ENCODE data around the gene SAMD10.

SAMD10 gene

GRCh38 chr20:63968136-63968927 lies 11.1 kb downstream of the SAMD10 start:
- DNase-seq = no peak
- H3K4me2 ChIP-seq (ENCODE audit: low read depth, low read length) = peak overlapping the region; percentile 58
- H3K9ac ChIP-seq (ENCODE audit: low read length) = peak overlapping the region; percentile 52; the same call in 1 of the 2 replicates
- H3F3A ChIP-seq (ENCODE audit: insufficient read depth, low read length) = no peaks in the 10 kb centered on the region
- no peaks in the 10 kb centered on the region for H3K36me3 ChIP-seq (replicated peaks; ENCODE audit: insufficient read depth, low read length)
- H3K4me1 ChIP-seq (ENCODE audit: low read length) = peaks cover 6% of the 10 kb centered on the region; the same call in 1 of the 2 replicates
- no peak overlapping the region for H3K27ac ChIP-seq (ENCODE audit: low read length)
- no peaks in the 10 kb centered on the region for H4K20me1 ChIP-seq (ENCODE audit: insufficient read depth, low read length)
- TF ChIP-seq EZH2 (optimal IDR thresholded peaks at IDR 0.05; ENCODE audit: low read depth, low read length) (no peak), CTCF (IDR thresholded peaks at IDR 0.05; ENCODE audit: low read length) (no peak), EZH2phosphoT487 (IDR thresholded peaks at IDR 0.05; ENCODE audit: low read length) (no peak)
- H3K9me2 ChIP-seq (replicated peaks; ENCODE audit: insufficient read depth, low read length) = no peaks in the 10 kb centered on the region
- H3K27me3 ChIP-seq (replicated peaks; ENCODE audit: insufficient read depth, low read length) = peaks cover 5% of the 10 kb centered on the region; the same call in 1 of the 2 replicates
- H3K9me3 ChIP-seq (replicated peaks; ENCODE audit: insufficient read depth, low read length) = no peaks in the 10 kb centered on the region
- H3K4me3 ChIP-seq (ENCODE audit: low read length) = peak overlapping the region; percentile 53
- peaks cover 8% of the 10 kb centered on the region for H3K79me2 ChIP-seq (ENCODE audit: low read length)
- H2AFZ ChIP-seq (ENCODE audit: low read length) = no peak overlapping the region

GRCh38 chr20:63967330-63968135 lies 11.9 kb downstream of the SAMD10 start:
- Histone ChIP-seq H3K4me3 (ENCODE audit: low read length) (no peak overlapping the region), H3K27me3 (replicated peaks; ENCODE audit: insufficient read depth, low read length) (peaks cover 5% of the 10 kb centered on the region; the same call in 1 of the 2 replicates), H3K4me1 (ENCODE audit: low read length) (peaks cover 6% of the 10 kb centered on the region; the same call in 1 of the 2 replicates), H3K9me2 (replicated peaks; ENCODE audit: insufficient read depth, low read length) (no peaks in the 10 kb centered on the region), H3K4me2 (ENCODE audit: low read depth, low read length) (no peak overlapping the region), H3K79me2 (ENCODE audit: low read length) (peaks cover 8% of the 10 kb centered on the region), H3F3A (ENCODE audit: insufficient read depth, low read length) (no peaks in the 10 kb centered on the region), H3K9ac (ENCODE audit: low read length) (no peak overlapping the region), H3K36me3 (replicated peaks; ENCODE audit: insufficient read depth, low read length) (no peaks in the 10 kb centered on the region), H3K9me3 (replicated peaks; ENCODE audit: insufficient read depth, low read length) (no peaks in the 10 kb centered on the region), H2AFZ (ENCODE audit: low read length) (no peak overlapping the region), H4K20me1 (ENCODE audit: insufficient read depth, low read length) (no peaks in the 10 kb centered on the region), H3K27ac (ENCODE audit: low read length) (no peak overlapping the region)
- no peak for TF ChIP-seq CTCF (IDR thresholded peaks at IDR 0.05; ENCODE audit: low read length)
- TF ChIP-seq EZH2 (optimal IDR thresholded peaks at IDR 0.05; ENCODE audit: low read depth, low read length) = no peak
- no peak for TF ChIP-seq EZH2phosphoT487 (IDR thresholded peaks at IDR 0.05; ENCODE audit: low read length)
- DNase-seq = no peak

GRCh38 chr20:63966944-63967322 lies 12.5 kb downstream of the SAMD10 start:
- H2AFZ ChIP-seq (ENCODE audit: low read length) = no peak overlapping the region
- H3F3A ChIP-seq (ENCODE audit: insufficient read depth, low read length) = no peaks in the 10 kb centered on the region
- H3K4me1 ChIP-seq (ENCODE audit: low read length) = peaks cover 6% of the 10 kb centered on the region; the same call in 1 of the 2 replicates
- no peak overlapping the region for H3K4me2 ChIP-seq (ENCODE audit: low read depth, low read length)
- H3K9me3 ChIP-seq (replicated peaks; ENCODE audit: insufficient read depth, low read length) = no peaks in the 10 kb centered on the region
- no peak for DNase-seq
- H3K27me3 ChIP-seq (replicated peaks; ENCODE audit: insufficient read depth, low read length) = peaks cover 5% of the 10 kb centered on the region; the same call in 1 of the 2 replicates
- H3K9me2 ChIP-seq (replicated peaks; ENCODE audit: insufficient read depth, low read length) = no peaks in the 10 kb centered on the region
- H3K4me3 ChIP-seq (ENCODE audit: low read length) = no peak overlapping the region
- H3K79me2 ChIP-seq (ENCODE audit: low read length) = peaks cover 8% of the 10 kb centered on the region
- H3K36me3 ChIP-seq (replicated peaks; ENCODE audit: insufficient read depth, low read length) = no peaks in the 10 kb centered on the region
- no peak overlapping the region for H3K27ac ChIP-seq (ENCODE audit: low read length)
- TF ChIP-seq EZH2phosphoT487 (IDR thresholded peaks at IDR 0.05; ENCODE audit: low read length) = no peak
- TF ChIP-seq EZH2 (optimal IDR thresholded peaks at IDR 0.05; ENCODE audit: low read depth, low read length) = no peak
- no peak for TF ChIP-seq CTCF (IDR thresholded peaks at IDR 0.05; ENCODE audit: low read length)
- H3K9ac ChIP-seq (ENCODE audit: low read length) = no peak overlapping the region
- H4K20me1 ChIP-seq (ENCODE audit: insufficient read depth, low read length) = no peaks in the 10 kb centered on the region
